Suppressor macrophage treated with lipopolysaccharide for 4 hours (primary cell): ENCODE measurements around the gene VPS26C.
A peak's percentile ranks its signal among the peaks of the same experiment; 100 is the strongest.
"Not testable (repeated sequence)": the region's sequence is repeated elsewhere in the genome, so short reads cannot be mapped to it uniquely, and the experiment has no call there.

Experiments
- DNase-seq: peaks from one replicate; pipeline ENCODE4 v3.0.0-alpha.2; 2020

The VPS26C gene

DNA sequence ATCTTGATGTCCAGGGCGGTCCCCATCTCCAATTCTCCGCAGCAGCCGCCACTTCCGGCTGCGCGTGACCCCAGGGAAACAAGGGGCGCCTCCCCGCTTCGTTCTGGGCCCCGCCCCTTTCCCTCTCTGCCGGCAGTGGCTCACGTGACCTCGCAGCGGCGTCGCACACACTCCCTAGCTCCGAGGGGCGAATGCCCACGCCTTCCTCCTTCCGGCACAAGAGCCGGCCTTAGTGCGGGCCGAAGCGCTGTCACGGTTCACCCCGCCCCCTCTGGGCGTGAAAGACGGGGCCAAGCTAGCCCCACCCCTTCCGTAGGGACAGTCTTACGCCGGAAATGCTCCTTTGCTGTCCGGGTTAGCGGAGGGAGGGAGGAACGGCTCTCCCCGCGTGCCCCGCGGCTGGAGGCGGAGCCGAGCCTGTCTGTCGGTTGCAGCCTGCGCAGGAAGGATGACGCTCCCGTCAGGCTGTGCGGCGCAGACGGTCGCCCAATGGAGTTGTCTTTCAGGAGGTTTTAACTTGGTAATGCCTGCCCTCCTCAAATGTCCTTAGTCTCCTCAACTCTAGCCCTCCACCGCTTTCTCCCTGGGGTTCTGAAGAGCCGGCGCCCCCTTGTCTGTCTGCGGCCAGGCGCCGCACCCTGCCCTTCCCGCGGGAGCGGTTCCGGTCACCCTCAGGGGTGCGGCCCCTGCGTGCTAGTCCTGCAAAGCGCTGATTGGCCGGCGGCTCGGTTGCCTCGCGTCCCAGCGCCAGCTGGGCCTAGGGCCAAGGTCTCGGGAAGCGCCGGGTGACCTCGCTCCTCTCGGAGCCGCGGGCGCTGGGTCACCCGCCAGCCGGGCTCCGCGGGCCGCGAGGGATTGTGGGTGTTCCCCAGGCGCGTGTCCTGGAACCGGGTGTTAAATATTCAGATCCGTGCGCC, at the start of gene VPS26C:
Gene VPS26C, minus strand, starts transcription at position 66 of the 917 bp plus-strand sequence. Its CDS starts 40 bp downstream, at position 26.
- DNase-seq, result peak; percentile 100

DNA sequence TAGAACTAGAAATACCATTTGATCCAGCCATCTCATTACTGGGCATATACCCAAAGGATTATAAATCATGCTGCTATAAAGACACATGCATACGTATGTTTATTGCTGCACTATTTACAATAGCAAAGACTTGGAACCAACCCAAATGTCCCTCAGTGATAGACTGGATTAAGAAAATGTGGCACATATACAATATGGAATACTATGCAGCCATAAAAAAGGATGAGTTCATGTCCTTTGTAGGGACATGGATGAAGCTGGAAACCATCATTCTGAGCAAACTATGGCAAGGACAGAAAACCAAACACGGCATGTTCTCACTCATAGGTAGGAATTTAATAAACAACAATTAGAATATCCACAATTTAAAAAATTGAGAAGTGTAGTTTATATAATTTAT, 48.9 kb upstream of the VPS26C start:
- not testable (repeated sequence) for DNase-seq

- DNase-seq, result no peak
Observed at GRCh38 chr21:37300114-37300751, 33.1 kb upstream of the VPS26C start.

- DNase-seq, result no peak
Observed at GRCh38 chr21:37297364-37297763, 30.2 kb upstream of the VPS26C start.

- DNase-seq, result no peak
Observed at GRCh38 chr21:37294679-37295078, 27.5 kb upstream of the VPS26C start.

DNA sequence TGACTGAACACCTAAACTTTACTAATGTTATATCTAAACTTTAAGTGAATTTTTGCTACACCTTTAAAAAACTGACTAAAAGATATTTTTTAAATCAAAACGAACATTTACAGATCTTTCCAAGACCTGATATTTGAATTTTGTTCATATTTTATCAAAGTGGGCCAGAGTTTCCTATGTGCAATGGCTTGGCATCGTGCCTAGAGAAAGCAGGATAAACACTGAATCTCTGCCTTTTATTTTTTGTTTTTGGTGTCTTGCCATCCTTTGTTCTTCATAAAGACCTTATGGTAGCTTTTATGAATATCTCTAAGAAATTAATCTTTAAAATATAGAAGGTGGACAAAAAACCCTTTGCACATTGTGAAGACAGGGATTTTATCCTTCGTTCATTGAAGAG, 25.8 kb upstream of the VPS26C start:
- no peak for DNase-seq

- DNase-seq, result no peak
Observed at GRCh38 chr21:37292041-37292440, 24.9 kb upstream of the VPS26C start.

- DNase-seq, result not testable (repeated sequence)
Observed at GRCh38 chr21:37283191-37283710, 16.1 kb upstream of the VPS26C start.

GRCh38 chr21:37282602-37283001, 15.5 kb upstream of the VPS26C start:
- not testable (repeated sequence) for DNase-seq

- DNase-seq, result no peak
Observed at GRCh38 chr21:37281993-37282392, 14.9 kb upstream of the VPS26C start.

DNA sequence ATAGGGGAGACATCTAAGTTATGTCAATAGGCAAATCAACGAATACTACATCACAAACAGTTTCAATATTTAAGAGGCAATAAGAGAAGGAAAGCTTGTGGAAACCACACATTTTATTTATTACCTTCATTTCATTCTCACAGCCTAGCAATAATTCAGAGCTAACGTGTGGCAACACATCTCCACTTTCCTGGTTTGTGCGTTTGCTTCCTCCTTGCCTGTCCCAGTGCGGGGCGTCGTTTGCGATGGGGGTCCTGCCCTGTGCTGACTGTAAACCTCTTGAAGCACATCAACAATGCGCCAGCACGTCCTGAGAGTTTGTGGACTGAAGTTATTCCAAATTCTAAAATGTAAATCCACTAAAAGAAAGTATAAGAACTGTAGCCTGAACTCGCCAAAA, 14.4 kb upstream of the VPS26C start:
- DNase-seq, result no peak

- not testable (repeated sequence) for DNase-seq
Observed at GRCh38 chr21:37279271-37279670, 12.1 kb upstream of the VPS26C start.

DNA sequence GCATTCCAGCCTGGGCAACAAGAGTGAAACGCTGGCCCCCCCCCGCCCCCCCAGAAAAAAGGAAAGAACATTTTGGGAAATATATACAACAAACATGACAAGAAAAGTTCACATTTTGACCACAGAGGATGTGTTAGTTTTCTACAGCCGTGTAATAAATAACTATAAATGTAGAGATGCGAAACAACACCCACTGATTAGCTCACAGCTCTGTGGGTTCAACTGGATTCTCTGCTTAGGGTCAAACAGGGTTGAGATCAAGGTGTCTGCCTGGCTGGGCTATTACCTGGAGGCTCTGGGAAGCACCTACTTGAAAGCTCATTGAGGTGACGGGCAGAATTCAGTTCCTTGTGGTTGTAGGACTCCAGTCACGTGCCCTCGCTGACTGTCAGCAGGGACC, 11.1 kb upstream of the VPS26C start:
- DNase-seq, result no peak

DNA sequence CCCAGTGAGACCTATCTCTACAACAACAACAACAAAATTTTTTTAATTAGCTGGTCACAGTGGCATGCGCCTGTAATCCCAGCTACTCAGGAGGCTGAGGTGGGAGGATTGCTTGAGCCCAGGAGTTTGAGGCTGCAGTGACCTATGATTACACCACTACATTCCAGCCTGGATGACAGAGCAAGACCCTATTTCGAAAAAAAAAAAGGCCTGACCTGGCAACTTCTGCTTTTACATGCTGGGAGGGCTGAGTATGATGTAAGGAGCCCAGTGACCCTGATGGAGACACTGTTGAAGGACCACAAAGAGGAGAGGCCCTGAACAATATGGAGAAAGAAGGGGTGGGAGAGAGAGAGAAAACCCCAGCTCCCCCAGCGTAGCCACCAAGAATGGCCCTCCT, 9.2 kb upstream of the VPS26C start:
- DNase-seq, result peak; percentile 30

DNA sequence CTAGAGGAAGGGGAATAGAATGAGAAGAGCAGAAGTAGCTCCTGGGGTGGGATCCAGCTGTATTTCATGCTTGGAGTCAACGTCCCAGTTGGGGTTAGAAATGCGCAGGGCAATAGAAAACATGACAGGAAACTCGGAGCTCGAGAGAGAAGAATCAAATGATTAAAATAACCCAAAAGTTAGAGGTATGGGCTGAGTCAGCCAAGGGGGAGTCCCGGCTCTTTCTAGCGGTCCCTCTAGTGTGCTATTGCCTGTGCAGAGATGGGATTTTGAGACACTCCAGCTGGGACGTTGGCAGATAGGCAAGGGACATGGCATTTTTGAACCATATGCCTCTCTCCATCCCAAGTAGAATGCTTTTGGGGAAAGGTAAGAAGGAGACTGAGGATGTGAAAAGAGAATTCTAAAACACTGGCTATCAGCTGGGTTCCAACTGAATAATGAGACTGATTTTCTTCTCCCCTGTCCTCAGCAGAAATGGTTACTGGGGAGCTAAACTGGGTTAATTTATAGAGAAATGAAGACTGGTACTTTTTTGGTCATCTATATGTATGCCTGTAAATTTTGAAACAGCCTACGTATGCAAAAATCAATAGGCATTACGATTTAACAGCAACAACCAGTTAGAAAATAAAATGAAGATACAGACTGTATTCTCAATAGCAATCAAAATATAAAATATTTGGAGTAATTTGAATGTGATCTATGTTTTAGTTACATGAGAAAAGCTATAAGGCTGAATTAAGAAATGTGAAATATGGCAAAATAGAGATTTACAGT, 7.0 kb upstream of the VPS26C start:
- no peak for DNase-seq

DNA sequence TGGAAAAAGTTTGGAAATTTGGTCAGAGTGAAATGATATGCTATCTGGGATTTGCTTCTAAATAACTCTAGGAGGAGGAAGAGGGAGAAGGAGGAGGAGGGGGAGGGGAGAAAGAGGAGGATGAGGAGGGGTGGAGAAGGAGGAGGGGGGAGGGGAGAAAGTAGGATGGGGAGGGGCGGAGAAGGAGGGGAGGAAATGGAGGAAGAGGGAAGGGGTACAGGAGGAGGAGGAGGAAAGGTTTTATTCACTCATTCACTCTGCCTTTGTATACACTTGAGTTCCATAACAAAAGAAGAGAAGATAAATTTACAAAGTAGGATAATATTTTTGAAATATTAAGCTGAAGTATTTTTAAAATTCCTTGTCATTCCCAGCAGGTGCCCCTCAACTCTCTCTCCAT, 6.3 kb upstream of the VPS26C start:
- DNase-seq, result no peak

DNA sequence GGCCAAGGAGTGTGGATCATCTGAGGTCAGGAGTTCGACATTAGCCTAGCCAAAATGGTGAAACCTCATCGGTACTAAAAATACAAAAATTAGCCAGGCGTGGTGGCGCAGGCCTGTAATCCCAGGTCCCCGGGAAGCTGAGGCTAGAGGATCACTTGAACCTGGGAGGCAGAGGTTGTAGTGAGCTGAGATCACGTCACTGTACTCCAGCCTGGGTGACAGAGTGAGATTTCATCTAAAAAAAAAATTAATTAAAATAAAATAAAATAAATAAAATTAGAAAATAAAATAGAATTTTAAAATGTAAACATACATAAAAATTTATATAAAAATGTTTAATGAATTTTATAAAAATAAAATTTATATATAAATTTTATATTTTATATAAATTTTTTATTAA, 5.8 kb upstream of the VPS26C start:
- DNase-seq, result no peak

DNA sequence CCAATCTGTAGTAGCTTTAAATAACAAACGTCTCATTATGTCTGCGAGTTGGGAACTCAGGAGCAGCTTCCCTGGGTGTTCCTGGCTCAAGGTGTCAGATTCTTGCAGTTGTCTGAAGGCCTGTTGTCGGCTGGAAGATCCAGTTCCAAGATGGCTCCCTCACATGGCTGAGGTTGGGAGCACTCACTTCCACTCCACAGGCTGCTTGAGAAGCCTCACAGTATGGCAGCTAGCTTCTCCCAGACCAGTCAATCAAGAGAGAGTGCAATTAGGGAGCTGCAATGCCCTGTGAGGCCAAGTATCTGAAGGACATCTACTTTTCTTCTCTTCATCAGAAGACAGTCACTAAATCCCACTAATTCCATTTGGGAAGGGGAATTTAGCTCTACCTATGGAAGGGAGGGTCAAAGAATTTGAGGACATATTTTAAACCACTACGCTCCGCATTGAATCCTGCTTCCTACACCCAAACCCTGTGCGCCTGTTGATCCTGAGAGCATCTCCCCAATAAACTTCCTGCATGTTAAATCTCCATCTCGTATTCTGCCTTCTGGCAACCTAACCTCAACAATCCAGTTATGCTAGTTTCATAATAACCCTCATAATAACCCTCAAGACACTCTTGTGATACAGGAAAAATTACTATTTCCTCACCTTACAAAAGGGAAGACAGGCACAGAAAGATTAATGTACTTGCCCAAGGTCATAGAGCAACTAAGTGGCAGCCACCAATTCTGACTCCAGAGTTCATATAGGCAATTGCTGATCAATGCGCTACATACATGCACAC, 3.6 kb upstream of the VPS26C start:
- no peak for DNase-seq

DNA sequence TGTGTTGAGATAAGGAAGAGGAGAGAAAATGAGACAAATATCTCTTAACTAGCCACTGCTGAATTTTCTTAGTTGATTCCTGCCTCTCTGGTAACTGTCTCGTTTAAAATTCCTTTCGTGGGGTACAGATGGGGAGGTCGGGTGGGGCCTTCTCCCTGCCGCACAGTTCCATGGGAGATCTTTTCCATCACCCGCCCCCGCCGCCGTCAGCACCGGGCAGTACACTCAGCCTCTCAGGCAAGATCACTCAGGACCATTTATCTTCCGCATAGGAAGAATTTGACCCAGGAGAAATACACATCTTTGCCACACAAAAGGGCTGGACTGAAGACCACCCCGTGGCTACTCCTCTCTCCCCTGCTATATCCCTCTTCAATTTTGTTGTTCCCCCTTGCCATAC, 2.3 kb upstream of the VPS26C start:
- no peak for DNase-seq

GRCh38 chr21:37268186-37268503, 1.0 kb upstream of the VPS26C start:
- DNase-seq, result no peak

GRCh38 chr21:37266515-37267221, 466 bp downstream of the VPS26C start:
- peak; percentile 44 for DNase-seq

- peak; percentile 46 for DNase-seq
Observed at GRCh38 chr21:37264808-37265207, 2.3 kb downstream of the VPS26C start.
